Measurements from ENCODE around the gene S100A3.

DNA sequence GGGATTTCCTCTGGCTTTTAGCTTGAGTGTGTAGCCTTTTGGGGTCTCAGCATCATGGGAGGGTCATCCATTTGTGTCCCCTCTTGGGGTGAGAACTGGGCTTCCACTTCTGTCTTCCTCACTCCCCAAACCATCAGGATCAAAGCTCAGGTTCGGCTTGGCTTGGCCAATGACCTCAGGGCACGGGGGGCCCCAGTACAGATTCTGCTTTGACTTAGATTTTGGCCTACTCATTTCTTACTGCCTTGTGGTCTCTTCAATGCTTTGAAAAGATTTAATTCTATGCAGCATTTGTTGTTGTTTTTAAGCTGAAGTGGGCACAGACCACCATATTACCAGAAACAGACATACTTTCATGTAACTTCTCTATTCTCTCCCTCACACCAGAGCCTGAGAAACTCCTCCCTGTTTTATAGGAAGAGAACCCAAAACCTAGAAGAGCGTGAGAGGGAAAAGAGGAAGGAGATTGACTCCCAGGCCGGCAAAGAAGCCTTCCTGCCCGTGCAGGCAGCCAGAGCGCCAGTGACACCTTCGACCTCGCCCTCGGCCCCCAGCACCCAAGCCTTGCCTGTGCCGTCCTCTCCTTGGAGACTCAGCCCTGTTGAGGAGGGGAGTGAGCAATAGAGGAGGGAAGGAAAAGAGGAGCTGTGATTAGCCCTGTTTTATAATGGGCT is 1.9 kb upstream of the S100A3 start:
- TF ChIP-seq ZNF232 (CRISPR knock-in tag; IDR thresholded peaks at IDR 0.05) (no peak), TCF7 (CRISPR knock-in tag; IDR thresholded peaks at IDR 0.05; ENCODE audit: low read depth) (no peak), ZNF317 (CRISPR knock-in tag; IDR thresholded peaks at IDR 0.05; ENCODE audit: borderline replicate concordance, low read depth) (no peak), NR1H2 (CRISPR knock-in tag; IDR thresholded peaks at IDR 0.05) (no peak), PRRX2 (CRISPR knock-in tag; IDR thresholded peaks at IDR 0.05) (no peak)
- TF ChIP-seq, protein P1, sequence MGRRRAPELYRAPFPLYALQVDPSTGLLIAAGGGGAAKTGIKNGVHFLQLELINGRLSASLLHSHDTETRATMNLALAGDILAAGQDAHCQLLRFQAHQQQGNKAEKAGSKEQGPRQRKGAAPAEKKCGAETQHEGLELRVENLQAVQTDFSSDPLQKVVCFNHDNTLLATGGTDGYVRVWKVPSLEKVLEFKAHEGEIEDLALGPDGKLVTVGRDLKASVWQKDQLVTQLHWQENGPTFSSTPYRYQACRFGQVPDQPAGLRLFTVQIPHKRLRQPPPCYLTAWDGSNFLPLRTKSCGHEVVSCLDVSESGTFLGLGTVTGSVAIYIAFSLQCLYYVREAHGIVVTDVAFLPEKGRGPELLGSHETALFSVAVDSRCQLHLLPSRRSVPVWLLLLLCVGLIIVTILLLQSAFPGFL (CRISPR knock-in tag; IDR thresholded peaks at IDR 0.05; ENCODE audit: borderline replicate concordance) = no peak
- TF ChIP-seq, protein P2, sequence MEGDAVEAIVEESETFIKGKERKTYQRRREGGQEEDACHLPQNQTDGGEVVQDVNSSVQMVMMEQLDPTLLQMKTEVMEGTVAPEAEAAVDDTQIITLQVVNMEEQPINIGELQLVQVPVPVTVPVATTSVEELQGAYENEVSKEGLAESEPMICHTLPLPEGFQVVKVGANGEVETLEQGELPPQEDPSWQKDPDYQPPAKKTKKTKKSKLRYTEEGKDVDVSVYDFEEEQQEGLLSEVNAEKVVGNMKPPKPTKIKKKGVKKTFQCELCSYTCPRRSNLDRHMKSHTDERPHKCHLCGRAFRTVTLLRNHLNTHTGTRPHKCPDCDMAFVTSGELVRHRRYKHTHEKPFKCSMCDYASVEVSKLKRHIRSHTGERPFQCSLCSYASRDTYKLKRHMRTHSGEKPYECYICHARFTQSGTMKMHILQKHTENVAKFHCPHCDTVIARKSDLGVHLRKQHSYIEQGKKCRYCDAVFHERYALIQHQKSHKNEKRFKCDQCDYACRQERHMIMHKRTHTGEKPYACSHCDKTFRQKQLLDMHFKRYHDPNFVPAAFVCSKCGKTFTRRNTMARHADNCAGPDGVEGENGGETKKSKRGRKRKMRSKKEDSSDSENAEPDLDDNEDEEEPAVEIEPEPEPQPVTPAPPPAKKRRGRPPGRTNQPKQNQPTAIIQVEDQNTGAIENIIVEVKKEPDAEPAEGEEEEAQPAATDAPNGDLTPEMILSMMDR (IDR thresholded peaks at IDR 0.05) = no peak
